Caki2 (cell line): ENCODE results near the gene CYTH1. TPM values are rescaled to one million over a fixed set of nuclear protein-coding genes. Genes with fewer than 3 reads are reported as not detected.
"Not testable (repeated sequence)": the region's sequence is repeated elsewhere in the genome, so short reads cannot be mapped to it uniquely, and the experiment has no call there.

Source experiments
- DNase-seq: peaks from one replicate; pipeline ENCODE4 v3.0.0-alpha.2; 2015; ENCODE audit warnings: low read depth
- in situ Hi-C: cut with HindIII; loops from 2 replicates; pipeline ENCODE4 v1.10.0; 2016; ENCODE audit warnings: low sequenced_read_pairs, low pct_unique_long_range_greater_than_20kb, mixed read lengths
- total RNA-seq: library from RNA; depleted of rRNA; stranded (reverse); fragments of >200 nt; shearing (Covaris generic); gene quantifications from 2 replicates; pipeline ENCODE4 v1.2.3, GENCODE V29; 2014; ENCODE audit warnings: low replicate concordance

Gene CYTH1
- total RNA-seq, 1 experiment from 2014 or later: 52.6 TPM

DNA sequence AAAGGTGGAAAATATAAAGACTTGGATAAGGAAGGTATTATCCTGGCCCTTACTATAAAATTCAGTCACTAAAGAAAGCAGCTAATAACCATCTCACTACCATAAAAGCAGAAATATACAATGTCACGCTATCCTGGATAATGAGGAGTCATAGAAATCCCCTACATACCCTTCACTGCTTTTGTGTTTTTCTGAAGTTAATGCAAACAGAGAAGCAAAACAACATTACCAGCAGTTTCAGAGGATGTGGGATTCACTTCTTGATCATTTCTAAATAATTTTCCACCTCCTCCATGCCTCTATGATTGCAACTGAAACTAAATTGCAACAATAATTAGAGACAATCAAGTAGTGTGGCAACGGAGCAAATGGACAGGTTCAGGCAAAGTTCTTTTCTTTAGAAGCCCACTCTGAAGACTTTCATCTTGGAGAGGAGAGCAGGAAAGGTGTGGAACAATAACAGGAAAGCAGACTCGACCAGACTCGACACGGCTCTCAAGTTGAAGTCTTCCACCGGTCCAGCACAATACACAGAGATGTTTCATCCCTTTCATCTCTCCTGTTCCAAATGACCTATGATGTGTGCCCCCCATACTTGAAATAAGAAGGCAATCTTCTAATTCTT is 10.2 kb downstream of the CYTH1 start:
- in situ Hi-C loops: no loop called here
- DNase-seq: no peak

DNA sequence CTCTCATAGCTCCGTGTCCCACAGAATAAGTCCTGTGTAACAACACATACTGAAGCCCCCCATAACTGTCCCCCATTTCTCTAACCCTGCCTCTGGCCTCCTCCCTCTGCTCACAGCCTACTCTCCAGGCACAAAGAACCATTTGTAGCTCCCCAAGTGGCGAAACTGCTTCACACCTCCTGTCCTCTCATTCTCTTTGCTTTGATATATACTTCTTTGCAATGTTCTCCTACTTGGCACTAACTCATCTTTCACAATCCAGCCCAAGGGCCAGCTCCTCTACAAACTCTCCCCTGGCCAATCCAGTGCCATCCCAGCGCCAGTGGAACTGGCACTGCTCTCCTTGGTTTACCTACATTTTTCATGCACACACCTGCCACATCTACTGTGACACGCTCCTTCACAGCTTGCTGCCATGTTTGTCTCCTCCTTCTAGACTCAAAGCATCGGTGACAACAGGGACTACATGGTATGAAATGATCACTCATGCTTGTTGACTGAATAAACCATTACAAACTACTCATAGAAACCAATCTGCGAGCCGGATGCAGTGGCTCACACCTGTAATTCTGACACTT is 12.8 kb downstream of the CYTH1 start:
- in situ Hi-C loops: no loop called here
- no peak for DNase-seq

DNA sequence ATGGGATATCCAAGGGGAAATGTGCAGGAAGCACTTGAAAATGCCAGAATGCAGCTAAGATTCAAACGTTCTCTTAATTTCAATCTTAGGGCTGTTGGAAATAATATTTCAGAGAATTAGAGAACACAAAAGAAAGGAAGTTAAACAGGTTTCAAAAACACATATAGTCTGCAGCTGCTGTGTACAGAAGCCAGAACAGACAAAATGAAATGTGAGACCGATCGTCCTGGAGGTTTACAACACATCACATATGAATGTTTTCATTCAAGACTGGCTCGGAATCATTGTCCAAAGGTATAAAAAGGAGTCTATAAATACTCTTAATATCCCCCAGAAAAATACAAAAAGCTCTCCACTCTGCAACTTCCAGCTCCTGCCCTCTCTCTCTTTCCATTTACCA is 14.3 kb downstream of the CYTH1 start:
- no peak for DNase-seq
- in situ Hi-C loops: no loop called here

DNA sequence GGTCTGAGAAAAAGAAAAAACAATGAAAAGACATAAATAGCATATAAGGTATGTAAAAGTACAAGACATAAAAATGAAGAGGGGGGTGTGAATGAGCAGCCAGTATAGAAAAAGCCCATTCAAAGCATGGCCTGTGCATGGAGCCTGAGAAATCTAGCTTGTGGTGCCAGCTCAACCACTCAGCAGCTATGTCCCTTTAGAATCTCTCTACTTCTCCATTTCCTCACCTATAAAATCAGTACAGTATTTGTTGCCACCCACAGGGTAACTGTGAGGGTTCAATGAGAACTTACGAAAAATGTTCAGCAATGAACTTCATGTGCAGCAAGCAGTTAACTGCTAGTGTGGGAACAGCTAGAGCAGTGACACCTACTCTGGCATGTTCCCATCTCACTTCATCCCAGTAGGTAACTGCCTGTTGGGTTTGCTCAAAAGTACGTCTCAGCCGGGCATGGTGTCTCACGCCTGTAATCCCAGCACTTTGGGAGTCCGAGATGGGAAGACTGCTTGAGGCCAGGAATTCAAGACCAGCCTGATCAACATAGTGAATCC is 15.3 kb downstream of the CYTH1 start:
- in situ Hi-C loops: no loop called here
- no peak for DNase-seq

DNA sequence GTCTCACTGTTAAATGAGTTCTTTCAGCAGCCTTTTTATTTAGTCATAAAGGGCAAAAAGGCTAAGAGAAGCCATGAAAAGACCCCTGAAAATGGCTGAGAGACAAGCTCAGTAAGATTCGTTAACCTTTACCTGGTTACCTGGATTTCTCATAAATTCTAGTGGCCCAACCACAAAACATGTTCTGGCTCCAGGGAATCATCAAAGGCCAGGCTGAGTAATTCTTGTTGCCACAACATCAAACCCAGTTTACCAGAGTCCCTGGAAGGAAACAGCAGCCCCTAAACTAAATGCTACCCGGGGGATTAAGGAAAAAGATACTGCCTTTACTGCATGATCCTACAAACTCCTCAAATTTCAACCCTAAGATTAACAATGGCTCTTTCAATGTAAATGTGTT is 15.8 kb downstream of the CYTH1 start:
- DNase-seq: no peak
- in situ Hi-C loops: no loop called here

DNA sequence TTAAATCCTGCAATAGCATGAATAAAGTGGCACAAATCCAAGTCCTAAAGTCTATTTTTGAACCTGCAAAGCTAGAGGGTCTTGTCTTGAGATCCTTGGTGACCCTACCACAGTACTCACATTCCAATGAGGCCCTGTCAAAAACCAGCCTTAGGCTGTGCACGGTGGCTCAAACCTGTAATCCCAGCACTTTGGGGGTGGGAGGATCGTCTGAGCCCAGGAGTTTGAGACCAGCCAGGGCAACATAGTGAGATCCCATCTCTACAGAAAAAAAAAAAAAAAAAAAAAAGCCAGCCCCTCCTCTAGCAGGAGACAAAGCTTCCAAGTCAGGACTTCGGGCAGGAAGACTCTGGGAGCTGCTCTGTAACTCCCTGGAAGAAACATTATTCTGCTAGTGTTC is 16.3 kb downstream of the CYTH1 start:
- in situ Hi-C loops: no loop called here
- DNase-seq: no peak

DNA sequence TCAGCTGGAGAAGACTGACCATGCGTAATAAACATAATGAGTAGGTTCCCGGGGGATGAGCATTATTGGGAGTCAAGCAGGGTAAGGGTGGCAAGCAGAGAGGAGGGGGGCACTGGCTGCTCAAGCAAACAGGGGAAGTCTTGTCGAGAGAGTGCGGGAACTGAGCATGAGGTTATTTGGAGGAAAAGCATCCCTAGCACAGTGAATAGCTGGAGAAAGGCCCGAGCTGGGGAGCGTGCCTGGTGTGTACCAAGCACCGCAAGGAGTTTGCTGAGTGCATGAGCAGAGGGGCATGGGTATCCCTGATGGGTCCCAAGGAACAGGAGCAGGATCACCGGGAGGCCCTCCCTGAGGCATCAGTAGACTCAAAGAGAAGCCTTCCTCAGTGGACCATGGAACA is 17.2 kb downstream of the CYTH1 start:
- in situ Hi-C loops: no loop called here
- DNase-seq: no peak

DNA sequence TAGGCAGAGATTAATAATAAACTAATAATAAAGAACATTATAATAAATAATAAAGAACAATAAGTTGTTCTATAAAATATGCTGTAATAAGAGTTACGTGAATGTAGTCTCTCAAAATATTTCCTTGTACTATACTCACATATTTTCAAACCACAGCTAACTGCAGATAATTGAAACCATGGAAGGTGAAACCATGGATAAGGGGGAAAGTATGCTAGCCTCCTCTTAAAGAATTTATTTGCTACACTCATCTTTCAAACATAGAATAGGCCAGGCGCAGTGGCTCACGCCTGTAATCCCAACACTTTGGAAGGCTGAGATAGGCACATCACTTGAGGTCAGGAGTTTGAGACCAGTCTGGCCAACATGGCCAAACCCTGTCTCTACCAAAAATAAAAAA is 18.5 kb downstream of the CYTH1 start:
- in situ Hi-C loops: no loop called here
- no peak for DNase-seq

DNA sequence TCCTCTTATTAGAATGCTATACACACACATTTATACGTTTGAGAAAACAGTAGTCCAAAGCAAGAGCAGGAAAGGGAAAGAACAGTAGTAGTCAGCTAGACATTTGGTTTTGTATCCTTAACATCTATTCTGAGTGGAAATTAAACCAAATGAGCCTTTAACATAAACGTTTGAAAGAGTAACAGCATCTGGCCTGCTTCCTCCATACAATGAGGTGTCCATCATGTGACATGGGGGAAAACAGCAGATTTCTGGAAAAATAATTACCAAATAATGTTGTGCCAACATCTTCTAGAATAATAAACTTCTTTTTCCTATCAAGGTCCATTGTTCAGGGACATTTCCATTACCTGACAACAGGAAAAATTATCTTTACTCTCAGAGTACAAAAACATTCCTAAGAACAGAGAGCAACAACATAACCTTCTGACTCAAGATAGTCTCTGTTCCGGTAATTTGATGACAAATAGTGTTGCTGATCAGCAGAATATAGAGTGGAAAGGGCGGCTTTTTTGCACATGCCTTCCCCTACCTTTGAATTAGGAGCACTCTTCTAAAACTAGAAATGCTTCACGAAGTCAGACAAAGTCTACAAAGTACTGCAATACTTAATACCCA is 20.2 kb downstream of the CYTH1 start:
- DNase-seq: no peak
- in situ Hi-C loops: no loop called here

DNA sequence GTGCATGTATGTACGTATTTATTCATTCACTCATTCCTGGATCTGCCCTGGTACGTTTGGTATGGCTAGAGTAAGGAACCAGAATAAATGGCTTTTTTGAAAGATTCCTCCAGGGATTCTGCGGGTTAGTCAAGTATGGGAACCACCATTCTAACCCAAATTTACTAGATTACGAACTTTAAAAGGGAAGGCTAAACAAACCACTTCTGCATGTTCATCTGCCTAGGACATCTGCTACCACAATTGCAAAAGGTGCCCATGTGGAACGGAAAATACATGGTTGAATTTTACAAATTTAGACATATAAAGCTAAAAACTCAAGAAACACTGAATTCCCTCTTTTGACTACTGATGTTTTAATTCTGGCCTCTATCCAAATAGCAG is 22.1 kb downstream of the CYTH1 start:
- no peak for DNase-seq
- in situ Hi-C loops: no loop called here

DNA sequence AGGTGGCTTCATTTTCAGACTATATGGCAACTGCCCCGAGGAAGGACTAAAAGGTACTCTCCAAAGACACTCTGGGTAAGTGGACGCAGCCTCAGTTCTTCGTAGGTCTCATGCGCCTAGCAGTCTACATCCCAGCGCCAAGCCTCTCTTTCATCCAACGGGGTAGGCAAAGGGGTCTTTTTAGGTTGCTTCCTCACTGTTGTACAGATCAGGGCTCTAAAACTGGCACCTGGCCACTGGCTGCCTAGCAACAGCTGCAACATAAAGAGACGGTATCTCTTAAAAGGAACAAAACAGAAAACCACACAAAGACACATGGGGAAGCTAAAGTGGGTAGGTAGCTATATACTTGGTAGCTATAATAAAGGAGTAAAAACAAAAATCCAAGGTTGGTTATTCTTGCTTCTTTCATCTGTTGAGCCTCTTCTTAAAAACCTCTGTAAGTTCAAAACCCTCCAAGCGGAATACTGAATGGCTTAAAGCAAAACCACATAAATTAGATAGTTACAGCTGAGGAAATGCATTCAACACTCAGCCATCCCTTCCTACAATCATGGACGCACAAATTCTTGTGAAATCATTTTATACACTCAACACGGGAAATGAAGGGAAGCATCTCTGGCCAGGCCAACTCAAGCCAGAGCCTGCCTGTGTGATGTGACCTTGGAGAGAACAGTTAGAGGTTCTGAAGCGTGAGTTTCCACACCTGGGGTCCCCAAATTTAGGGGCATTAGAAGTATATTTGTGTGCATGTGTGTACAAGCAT is 22.7 kb downstream of the CYTH1 start:
- DNase-seq: no peak
- in situ Hi-C loops: no loop called here

DNA sequence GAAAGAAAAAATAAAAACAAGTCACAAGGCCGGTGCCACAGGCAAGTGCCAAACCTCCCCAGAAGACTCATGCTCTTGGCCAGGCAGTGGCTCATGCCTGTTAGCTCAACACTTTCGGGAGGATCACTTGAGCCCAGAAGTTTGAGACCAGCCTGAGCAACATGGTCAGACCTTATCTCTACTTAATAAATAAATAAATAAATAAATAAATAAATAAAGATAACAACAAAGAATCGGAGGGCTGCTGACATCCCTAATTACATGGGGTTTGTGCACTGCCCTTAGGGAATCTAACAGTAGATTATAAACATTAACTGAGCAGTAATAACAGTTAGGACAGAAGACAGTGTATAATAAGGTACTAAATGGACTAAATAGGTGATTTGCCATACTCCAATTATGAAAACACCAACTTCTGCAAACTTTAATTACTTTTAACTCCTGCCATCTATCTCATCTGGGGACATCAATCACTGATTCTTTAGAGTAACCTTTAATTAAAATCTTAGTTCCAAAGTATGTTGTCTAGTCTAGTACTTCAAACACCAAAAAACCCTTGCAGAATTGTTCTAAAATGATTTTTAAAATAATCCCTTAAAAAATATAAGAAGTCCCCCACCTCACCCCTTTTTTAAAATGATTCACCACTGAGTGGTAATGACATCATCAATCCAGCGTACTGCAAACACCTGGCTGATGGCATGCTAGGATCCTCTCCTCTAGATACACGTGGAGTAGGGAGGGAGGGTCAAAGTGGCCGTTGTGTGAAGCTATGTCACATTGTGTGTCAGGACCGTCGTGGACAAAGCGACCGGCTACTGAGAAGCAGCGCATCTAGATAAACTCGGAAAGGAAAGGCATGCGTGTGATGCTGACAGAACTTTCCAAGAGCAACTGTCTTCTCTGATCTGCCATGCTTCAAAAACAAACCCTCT is 28.5 kb downstream of the CYTH1 start:
- in situ Hi-C loops: no loop called here
- DNase-seq: no peak

DNA sequence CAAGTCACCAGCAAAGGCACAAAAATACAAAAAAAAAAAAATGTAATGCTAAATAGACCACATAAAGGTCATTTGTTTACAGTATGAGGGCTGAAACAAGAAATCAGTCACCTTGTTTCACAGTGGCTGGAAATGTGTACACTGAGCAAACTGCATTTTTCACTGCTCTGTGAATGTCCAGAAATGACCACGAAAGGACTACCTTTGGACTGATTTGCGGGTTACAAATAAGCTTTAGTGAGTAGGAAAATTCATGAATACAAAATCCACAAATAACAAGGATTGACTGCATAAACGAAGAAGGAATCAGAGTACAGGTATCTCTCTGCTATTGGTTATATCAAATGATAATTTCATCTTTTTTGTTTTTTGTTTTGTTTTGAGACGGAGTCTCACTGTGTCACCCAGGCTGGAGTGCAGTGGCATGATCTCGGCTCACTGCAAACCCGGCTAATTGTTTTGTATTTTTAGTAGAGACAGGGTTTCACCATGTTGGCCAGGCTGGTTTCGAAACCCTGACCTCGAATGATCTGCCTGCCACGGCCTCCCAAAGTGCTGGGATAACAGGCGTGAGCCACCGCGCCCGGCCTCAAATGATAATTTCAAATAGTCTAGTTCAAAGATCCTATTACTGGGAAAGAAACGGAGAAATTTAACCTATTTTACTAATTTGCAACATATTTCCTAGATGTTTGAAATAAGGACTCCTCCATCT is 30.5 kb downstream of the CYTH1 start:
- in situ Hi-C loops: no loop called here
- no peak for DNase-seq

DNA sequence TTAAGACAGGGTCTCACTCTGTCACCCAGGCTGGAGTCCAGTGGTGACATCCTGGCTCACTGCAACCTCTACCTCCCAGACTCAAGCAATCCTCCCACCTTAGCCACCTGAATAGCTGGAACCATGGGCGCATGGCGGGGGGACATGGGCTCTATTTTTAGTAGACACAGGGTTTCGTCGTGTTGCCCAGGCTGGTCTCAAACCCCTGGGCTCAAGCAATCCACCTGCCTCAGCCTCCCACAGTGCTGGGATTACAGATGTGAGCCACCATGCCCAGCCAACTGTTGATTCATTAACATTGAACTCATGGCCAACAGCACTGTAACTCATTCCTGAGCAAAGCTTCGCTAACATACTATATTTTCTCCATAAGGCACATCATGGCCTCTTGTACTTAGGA is 31.1 kb downstream of the CYTH1 start:
- in situ Hi-C loops: not testable (repeated sequence)

DNA sequence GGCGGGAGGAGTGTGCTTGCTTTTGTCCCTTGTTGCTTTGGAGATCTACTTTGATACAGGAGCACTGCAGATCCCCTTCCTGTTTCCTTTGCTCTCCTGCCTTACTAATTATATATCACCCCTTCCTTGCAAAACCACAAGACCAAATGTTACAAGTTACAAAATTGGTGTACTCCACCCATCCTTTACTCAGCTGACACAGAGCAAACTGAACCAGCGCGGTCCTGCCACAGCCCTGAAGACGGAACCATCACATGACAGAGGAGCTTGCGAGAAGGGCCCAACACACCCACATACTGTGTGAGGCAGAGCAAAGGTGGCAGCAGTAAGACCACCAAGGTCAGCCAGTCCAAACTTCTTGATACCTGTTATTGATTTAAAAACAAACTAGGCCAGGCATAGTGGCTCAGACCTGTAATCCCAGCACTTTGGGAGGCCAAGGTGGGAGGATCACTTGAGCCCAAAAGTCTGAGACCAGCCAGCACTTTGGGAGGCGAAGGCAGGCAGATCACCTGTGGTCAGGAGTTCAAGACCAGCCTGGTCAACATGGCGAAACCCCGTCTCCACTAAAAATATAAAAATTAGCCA is 33.2 kb downstream of the CYTH1 start:
- DNase-seq: no peak
- in situ Hi-C loops: no loop called here

More for the DNA sequence above, 31.1 kb downstream of the CYTH1 start:
- DNase-seq: not testable (repeated sequence)

DNA sequence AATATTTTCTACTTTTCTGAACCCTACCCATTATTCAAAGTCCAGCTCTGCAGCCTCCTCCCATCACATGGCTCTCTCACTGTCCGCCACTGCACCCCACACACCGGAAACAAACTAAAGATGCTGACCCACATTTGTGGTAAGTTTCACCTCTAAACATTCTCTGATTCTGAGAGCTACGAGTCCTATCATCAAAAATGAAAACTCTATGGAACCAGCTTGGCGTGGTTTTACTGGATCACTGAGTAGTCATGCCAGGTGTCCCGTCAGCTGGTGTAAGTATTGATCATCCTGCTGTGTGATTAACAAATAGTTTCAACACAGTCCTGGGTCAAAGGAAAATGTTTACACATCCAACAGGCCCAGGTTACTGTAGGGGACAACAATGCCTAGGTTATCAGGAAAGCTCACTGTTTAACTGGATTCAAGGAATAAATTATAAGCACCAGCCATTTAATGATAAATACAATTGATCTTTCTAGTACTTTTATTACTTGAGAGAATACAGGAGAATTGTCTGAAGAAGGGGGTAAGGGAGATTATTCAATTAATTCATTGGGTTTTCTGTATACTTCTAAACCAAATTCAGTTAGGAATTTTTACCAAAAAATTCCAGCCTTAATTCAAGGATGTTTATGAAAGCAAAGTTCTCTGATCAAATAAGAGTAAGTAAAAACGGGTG is 33.9 kb downstream of the CYTH1 start:
- DNase-seq: no peak
- in situ Hi-C loops: no loop called here

DNA sequence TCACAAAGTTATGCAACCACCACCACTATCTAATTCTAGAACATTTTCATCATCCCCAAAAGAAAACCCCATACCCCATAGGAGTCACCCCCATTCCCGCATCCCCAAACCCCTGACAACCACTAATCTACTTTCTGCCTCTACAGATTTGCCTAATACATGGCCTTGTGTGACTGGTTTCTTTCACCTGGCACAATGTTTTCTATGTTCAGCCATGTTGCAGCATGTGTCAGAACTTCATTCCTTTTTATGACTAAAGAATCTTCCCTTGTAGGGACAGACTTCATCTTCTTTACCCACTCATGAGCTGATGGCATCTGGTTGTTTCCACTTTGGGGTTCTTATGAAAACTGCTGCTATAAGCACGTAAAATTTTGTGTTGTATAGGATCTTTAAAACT is 34.6 kb downstream of the CYTH1 start:
- in situ Hi-C loops: no loop called here
- DNase-seq: no peak
